Stimulated activated CD4-positive, alpha-beta T cell treated with anti-CD3 and anti-CD28 coated beads, Interleukin-15, amount 100 ng/mL, for 48 hours (primary cell): ENCODE data around the gene CSNK1G2.
"Not testable (repeated sequence)": the region's sequence is repeated elsewhere in the genome, so short reads cannot be mapped to it uniquely, and the experiment has no call there.

ENCODE experiments used
- DNase-seq, 2 donors: peaks; one replicate each; pipeline ENCODE4 v3.0.0-alpha.2; 2020; ENCODE audit warnings: low read depth in 2 of 2

CSNK1G2 gene

DNA sequence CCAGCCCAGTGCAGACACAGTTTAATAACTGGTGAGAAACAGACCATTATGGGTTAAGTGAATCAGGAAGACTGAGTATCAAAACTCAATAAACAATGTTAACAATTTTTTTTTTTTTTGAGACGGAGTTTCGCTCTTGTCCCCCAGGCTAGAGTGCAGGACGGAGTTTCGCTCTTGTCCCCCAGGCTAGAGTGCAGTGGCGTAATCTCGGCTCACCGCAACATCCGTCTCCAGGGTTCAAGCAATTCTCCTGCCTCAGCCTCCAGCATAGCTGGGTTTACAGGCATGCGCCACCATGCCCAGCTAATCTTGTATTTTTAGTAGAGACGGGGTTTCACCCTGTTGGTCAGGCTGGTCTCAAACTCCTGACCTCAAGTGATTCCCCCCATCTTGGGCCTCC, 47.5 kb downstream of the CSNK1G2 start:
- not testable (repeated sequence) for DNase-seq

DNA sequence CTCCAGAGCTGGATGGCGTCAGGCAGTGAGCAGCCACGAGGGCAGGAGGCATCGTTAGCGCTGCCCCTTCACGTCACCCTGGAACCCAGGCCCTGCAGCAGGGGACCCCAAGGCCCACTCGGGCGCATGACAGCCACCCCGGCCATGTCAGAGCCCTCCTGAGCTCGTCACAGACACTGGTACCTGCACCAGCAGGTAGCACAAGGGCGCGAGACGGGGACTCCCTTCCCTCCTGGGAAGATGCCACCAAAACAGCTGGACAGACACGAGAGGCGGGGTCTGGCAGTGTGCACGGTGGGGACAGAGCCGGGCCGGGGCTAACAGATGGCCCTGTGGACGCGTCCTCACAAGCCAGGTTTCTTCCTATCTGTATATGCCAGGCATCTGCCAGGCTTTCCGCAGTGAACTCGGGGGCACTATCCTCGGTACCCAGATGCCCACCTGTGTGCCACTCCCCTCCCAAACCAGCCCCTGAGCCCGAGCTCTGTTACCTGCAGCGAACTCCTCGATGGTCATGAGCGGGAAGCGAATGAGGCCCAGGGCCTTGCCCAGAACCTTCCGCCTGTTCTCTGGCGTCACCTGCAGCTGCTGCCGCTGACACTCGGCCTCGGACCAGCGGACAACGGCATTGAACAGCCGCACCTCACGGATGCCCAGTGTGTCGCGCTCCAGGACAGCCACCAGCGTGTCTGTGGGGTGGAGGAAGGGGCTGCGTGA, 48.7 kb downstream of the CSNK1G2 start:
- DNase-seq: no peak

DNA sequence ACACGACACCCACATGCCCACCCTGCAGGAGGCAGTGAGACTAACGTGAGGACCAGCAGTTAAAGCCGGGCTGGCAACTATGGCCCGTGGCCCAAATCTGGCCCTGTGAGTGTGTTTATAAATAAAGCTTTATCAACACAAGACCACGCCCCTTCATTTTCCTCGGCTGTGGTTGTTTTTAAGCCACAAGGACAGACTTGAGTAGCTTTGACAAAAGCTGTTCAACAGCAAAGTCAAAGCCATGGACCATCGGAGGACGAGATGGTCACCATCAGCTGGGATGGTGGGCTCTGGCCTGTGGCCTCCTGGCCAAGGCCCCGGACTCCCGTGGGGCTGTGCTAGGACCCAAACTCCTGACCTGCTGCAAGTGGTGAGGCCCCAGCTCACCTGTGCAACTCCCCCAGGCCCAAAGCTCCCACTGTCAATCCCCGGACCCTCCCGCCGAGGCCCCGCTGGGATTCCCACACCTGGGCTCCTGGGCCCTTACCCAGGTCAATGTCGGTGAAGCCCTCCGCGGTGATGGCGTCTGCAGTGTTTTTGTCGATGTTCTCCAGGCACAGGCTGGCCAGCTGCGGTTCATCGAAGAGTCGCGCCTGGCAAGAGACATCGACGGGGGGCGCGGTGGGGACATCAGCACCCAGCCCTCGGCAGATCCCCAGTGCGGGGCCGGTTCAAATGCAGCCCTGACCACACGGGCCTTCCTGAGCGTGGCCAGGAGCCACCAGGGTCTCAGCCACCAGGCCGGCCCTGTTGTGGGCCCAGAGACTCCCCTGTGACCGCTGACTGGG, 49.5 kb downstream of the CSNK1G2 start:
- DNase-seq: no peak

DNA sequence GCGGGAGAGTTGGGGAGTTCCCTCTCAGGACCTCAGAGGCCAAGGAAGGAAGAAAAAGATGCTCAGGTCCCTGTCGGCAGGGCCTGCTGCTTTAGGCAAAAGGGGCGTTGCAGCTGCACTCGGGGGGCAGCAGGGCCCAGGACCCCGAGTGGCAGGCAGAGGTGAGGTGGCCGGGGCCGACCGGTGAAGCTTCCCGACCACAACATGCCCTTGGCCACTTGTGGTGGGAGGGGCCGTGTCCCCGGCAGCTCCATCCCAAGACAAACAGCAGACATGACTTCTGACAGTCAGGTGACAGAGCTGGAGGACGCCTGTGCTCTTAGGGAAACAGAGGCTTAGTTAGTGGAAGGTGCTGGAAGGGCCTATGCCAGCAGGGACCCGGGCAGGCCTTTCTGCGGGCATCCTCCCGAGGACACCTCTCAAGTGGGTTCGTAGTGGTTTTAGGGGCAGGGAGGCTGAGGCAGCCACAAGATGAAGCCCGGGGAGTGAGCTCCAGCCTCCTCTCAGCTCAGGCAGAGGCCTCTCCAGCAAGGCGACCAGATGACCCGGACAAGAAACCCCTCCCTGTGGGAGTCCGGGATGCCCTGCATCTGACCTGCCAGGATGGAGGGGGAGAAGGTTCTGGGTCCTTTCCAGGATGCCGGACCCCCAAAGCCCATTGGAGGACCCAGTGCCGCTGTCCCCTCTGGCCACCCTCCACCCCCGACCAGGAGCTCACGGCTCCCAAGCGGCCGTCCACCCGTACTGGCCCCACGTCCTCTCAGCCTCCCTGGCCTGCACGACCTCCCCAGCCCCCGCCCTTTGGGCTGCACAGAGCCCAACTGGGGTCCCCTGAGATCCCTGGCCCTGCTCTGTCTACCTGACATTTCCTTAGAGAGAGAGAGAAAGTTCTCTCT, 50.3 kb downstream of the CSNK1G2 start:
- no peak for DNase-seq

DNA sequence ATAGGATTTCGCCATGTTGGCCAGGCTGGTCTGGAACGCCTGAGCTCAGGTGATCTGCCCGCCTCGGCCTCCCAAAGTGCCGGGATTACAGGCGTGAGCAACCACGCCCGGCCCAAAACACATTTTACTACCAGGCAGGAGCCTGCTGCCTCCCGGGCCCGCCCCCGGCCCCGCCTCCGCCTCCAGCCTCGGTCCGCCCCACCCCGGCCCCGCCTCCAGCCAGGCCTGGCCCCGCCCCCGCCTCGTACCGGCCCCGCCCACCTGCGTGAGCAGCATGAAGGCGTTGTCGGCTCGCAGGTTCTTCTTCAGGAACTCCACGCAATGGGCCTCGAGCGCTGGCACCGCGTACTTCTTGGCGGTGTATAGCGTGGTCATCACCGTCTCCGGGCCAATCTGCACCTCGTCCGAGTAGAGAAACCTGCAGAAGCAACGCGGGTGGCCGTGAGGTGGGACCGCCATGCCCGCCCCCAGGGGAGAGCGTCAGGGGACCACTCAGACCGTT, 51.8 kb downstream of the CSNK1G2 start:
- DNase-seq: peak in 1 of 2 donors; percentile 15

DNA sequence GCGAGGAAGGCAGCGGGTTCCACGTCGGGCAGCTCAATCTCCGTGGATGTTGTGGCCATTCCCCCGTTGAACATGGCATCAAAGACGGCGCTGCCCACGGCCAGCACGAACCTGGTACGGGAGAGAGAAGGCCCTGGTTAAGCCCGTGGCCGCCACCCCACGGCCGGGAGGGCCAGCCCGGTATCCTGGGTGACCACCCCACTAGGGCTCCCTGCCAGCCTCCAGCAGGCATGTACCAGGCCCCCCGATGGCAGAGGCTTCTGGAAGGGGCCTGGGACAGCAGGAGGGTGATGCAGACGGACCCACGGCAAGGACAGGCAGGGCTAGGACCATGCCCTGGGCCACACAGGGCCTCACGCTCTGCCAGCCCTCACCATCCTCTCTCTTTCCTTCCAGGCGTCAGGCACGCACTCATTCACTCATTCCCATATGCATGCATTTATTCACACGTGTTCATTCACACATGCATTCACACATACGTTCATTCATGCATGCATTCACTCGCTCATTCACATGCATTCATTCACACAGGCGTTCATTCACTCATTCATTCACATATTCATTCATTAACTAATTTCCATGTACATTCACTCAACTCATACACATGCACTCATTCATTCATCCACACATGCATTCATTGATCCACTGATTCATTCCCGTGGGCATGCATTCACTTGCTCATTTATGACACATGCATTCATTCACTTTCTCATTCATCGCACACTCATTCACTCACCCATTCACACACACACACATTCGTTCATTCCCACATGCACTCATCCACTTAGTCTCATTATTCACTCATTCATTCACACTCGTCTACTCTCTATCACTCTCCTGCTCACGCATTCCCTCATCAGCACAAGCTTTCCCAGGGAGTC, 56.6 kb downstream of the CSNK1G2 start:
- no peak for DNase-seq

DNA sequence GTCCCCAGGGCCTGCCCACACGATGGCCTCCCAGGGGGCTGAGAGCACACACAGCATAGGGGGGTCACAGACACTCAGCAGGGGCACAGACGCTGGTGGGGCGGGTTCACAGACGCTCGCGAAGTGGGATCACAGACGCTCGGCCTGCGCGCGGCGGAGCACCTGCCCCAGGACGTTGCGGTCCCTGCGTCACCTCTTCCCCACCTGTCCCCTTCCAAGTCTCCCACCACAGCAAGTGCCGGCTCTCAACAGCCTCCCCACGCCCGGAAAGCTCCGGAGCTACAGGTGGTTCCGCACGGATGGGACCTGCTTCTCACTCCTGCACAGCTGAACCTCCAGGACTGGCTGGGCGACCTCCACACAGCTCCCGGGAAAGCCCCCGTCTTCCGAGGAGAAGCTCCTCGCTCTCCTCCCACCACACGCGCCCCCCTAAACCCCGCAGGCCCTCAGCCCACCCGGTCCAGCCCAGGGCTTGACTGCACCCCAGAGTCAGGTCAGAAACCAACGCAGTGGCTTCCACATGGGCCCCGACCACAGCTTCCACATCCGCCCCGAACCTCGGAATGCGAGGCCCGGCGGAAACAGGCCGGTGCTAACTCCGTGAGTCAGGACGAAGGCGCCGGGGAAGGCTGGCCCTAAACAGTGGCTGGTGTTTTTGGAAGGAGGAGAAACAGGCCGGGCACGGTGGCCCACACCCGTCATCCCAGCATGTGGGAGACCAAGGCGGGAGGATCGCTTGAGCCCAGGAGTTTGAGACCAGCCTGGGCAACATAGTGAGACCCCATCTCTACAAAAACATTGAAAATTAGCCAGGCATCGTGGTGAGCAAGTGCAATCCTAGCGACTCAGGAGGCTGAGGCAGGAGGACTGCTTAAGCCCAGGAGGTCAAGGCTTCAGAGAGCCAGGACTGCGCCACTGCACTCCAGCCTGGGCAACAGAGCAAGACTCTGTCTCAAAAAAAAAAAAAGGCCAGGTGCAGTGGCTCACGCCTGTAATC, 58.0 kb downstream of the CSNK1G2 start:
- no peak for DNase-seq

DNA sequence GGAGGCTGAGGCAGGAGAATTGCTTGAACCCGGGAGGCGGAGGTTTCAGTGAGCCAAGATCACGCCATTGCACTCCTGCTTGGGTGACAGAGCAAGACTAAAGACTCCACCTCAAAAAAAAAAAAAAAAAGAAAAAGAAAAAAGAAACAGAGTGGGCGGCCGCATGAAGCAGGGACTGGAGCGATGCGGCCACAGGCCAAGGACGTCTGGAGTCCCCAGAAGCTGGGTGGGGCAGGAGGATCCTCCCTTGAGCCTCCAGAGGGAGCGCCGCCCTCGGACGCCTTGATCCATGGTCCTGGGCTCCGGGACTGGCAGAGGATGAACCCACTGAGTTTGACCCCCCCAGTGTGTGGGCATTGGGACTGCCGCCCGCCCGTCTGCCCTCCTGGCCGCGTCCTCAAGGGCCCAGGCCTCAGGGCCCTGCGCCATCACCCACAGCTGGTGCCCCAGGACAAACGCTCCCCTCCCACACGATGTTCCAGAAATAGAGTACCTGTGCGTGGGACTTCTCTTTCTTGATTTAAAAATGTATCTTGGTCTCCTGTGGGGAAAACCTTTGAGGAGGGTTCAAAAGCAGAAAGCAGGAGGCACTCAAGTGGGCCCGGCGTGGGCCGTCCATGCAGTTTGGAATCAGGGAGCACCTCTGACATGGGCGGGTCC, 59.0 kb downstream of the CSNK1G2 start:
- no peak for DNase-seq

DNA sequence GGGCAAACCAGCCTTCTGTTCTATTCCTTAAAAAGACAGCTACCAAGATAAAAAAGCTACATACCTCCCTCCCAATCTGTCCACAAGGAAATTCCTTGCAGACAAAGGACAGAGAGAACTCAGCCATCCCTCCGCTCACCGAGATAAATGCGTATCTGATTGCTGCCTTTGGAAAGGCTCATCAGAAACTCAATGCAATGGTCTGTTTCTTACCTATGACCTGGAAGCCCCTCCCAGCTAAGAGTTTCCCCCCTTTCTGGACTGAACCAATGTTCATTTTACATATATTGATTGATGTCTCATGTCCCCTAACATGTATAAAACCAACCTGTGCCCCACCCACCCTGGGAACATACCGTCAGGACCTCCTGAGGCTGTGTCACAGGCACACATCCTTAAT, 62.9 kb downstream of the CSNK1G2 start:
- DNase-seq: no peak

DNA sequence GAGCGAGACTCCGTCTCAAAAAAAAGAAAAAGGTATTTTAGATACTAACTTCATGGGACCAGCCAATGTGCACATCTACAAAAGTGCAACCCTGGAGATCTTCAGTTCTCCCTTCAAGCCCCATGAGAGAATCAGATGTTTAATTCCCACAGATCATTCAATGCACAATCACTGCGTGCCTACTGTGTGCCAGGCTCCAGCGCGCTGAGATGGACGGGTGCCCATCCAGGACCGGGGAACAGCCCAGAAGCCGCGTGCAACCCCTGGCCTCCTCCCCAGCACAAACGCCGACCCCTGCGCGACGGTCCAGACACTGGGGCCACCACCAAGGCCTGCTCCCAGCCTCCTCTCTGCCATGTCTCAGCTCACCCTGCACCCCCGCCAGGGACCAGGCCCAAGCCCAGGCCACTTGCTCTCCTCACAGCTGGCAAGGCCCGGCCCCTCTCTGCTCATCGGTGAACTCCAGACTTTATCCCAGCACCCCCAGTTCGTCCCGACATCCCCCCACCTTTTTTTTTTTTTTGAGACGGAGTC, 69.2 kb downstream of the CSNK1G2 start:
- DNase-seq: no peak

DNA sequence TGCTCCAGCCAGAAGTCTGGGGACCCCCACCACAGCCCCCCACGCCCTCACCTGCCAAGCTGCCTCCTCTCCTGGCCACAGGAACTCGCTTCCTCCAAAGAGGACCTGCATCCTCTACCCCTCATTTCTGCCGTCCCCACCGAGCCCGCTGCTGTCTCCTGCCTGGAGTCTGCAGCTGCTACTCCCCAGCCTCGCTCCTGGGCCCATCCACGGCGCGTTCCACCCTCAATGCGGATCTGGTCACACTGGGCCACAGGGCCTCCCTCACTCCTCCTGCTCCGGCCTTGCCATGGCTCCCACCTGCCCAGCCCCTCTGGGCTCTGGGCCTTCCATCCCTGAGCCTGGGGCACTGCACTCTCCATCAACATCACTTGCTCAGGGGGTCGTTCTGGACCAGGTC, 70.2 kb downstream of the CSNK1G2 start:
- DNase-seq: no peak

DNA sequence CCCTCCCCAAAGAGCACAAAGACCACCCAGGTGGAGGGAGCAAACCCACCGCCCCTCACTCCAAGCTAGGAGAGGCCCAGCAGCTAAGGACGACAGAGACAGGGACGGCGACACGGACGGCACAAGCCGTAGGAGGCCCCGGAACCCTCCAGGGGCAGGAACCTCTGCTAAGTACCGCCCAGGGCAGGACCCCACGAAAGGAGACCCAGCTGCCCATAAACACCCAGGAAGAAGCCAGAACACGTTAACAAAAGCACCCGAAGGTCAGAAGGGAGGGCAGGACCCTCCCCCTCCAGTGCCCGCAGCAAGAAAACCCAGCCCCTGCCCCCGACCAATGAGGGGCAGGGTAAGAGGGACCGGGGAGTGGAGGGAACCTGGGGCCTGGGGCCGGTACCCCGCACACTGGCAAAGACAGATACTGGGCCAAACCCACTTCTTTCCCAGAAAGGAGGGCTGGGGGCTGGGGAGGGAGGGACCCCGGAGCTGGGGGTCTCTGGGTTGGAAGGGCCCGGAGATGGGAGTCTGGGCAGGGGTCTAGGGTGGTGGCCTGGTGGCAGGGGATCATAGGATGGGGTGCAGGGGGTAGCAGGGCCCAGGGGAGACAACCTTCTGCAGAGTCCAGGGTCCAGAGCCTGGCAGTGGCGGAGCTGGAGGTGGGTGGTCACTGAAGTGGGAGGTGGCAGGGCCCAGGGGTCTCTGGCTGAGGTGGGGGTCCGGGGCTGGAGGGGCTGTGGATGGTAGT, 72.1 kb downstream of the CSNK1G2 start:
- DNase-seq: no peak

DNA sequence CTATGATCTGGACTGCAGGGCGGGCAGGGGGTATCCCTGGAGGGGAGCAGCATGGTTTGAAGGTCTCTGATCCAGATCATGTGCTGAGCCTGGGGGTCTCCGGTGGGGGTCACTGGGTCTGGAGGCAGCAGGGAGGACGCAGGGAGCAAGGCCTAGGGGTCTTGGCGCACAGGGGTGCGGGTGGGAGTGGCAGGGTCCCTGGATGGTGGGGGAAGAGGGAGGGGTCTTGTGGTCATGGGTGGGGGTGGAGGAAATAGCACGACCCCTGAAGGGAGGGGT, 72.7 kb downstream of the CSNK1G2 start:
- no peak for DNase-seq

DNA sequence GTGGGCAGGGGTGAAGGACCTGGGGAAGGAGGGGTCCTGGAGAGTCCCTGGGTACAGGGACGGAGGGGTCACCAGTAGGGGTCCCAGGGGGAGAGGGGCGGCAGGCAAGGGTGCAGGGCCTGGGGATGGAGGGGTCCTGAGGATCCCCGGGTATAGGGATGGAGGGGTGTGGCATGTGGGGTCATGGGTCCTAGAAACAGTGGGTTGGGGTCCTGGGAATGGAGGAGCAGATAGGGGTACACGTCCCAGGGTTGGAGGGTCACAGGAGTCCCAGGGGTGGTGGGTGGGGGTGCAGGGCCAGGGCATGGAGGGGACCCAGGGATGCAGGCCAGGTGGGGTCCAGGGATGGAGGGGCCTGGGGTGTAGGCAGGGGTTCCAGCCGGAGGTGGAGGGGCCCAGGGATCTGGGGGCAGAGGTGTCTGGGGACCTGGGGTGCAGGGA, 73.2 kb downstream of the CSNK1G2 start:
- no peak for DNase-seq

DNA sequence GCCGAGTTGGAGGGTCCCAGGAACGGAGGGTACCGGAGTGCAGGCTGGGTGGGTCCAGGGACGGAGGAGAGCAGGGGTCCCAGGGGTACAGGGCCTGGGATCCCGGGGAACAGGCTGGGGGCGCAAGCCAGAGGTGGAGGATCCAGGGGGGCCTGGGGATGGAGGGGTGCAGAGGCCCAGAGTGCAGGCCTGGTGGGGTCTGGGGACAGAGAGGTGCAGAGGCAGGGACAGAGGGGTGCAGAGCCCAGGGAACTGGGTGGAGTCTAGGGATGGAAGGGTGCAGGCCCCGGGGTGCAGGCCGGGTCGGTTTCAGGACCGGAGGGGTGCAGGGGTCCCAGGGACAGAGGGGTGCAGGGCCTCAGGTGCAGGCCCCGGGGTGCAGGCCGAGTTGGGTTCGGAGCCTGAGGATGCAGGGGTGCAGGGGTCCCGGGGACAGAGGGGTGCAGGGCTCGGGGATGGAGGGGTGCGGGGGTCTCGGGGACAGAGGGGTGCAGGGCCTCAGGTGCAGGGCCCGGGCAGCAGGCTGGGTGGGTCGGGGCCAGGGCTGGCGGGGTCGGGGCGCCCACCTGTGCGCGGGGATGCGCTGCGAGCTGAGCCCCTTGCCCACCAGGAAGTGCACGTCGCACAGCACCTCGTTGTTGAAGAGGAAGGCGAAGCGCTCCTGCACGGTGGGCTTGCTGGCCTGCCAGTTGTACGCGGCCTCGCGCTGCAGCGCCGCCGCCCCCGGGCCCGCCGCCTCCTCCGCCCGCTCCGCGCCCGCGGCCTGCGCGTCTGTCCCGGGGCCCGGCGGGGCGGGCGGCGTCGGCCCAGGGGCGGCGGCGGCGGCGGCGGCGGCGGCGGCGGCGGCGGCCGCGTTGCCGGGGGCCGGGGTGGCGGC, 74.0 kb downstream of the CSNK1G2 start:
- no peak for DNase-seq

DNA sequence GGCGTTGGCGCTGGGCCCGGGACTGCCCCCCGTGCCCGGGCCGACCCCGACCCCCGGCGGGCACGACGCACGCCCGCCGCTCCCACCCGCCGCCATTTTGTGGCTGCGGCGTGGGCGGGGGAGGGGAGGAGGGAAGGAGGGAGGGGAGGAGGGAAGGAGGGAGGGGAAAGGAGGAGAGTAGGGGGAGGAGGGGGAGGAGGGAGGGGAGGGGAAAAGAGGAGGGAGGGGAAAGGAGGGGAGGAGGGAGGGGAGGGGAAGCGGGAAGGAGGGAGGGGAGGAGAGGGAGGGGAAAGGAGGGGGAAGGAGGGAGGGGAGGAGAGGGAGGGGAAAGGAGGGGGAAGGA, 74.6 kb downstream of the CSNK1G2 start, which contains the start of gene BTBD2:
Gene BTBD2, minus strand, starts transcription at position 107 of the 343 bp plus-strand sequence. Its CDS starts 11 bp downstream, at position 96.
- DNase-seq: peak in 1 of 2 donors; percentile 54

DNA sequence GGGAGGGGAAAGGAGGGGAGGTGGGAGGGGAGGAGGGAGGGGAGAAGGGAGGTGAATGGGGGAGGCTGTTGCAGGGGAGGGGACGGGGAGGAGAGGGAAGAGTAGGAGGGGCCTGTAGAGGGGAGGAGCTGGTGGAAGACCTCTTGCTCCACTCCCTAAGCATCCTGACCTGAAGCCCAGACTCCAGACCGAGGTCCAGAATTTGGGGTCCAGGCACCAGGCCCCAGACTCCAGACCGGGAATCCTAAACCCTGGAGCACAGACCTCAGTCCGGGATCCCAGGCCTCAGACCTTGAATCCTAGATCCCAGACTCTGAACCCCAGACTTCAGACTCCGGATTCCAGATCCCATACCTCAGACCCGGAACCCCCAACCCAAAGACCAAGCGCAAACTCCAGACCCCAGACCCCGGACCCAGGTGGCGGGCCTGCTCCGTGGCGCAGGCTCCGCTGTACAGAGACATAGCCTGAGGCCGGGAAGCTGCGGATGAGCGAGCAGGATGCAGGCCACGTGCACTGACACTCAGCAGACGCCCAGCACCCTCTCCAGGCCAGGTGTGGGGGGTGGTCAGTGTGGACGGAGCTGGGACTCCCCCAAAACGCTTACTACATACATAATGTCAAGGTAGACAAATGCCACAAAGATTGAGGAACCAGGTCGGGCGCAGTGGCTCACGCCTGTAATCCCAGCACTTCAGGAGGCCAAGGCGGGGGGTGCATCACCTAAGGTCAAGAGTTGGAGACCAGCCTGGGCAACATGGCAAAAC, 75.3 kb downstream of the CSNK1G2 start:
- peak in 1 of 2 donors; percentile 64 for DNase-seq
